Inflammatory macrophage treated with lipopolysaccharide for 4 hours (primary cell): ENCODE measurements around the gene TMA7B.
"Not testable (repeated sequence)": the region's sequence is repeated elsewhere in the genome, so short reads cannot be mapped to it uniquely, and the experiment has no call there.

Experiments used
- DNase-seq: peaks from one replicate; pipeline ENCODE4 v3.0.0-alpha.2; 2020

Gene TMA7B

DNA sequence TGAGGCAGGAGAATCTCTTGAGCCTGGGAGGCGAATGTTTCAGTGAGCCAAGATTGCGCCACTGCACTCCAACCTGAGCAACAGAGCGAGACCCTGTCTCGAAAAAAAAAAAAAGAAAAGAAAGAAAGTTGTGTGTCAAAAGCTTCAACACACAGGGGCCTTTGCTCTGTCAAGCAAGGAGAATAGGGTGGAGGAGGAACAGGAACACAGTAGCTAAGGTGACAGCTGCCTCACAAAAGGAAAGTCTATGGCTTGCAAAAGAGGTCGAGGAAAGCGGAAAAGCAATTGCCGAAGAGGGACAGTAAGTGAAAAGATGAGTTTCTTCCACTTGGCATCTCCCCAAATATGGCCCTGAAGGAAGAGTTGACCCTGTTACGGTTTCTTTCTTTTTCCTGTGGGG is 26.5 kb upstream of the TMA7B start:
- DNase-seq = no peak

DNA sequence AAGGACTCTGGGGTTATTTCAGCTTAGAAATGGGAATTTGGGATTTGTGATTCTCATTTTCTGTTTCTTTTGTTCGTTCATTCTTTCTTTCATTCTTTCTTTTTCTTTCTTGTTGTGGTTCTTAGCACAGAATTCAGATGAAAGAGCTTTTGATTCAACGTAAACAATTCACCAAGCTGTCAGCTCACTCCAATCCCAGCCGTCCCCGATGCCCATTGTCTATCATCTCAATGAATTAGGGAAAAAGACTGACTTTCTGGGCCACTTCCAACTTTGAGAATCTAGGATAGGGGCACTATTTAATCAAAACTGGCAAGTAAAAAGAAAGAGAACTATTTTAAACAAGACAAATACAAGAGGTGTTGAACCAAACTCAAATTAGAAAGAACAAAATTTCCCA is 25.1 kb upstream of the TMA7B start:
- no peak for DNase-seq

DNA sequence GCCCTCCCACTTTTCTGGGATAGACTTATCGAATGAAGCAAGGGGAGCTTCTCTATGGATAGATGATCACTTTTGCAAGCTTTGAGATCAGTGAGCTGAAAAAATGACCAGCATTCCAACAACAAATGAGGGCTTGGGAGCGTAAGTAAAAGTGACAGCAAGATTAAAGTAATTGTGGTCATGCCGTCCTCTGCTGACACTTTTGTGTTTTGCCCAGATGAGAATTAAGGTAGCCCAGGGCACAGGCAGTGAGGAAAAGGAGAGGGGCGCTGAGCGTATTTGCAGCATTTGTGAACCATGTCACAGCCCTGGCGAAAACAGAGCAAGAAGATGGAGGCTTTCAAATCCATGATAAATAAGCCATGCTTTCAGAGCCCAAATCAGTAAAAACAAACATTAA is 24.6 kb upstream of the TMA7B start:
- DNase-seq = no peak

DNA sequence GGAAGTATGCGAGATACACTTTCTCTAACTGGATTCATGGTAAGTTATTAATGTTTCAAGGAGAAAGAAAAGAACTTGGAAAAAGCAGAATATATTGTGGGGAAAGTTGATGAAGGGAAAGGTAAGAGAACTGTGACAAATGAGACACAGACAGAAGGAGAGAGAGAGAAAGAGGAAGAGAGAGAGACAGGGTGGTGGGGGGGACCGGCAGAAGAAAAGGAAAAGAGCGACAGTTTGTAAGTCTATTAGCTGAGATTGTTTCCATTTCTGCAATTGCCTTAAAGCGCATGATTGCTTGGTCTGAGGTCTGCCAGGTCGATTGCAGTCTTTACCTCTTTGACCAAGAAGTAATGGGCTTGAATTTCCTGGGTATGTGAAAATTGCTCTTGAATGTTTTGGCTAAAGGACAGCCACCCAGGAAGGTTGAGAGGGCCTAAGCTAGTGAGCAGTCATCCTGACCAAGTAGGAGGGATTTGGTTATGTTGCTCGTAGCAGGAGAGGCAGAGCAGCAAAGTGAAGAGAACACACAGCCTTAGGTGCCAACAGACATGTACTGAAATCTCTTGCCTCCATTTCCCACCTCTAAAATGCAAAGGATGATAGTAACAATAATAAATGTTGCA is 23.6 kb upstream of the TMA7B start:
- DNase-seq = no peak

DNA sequence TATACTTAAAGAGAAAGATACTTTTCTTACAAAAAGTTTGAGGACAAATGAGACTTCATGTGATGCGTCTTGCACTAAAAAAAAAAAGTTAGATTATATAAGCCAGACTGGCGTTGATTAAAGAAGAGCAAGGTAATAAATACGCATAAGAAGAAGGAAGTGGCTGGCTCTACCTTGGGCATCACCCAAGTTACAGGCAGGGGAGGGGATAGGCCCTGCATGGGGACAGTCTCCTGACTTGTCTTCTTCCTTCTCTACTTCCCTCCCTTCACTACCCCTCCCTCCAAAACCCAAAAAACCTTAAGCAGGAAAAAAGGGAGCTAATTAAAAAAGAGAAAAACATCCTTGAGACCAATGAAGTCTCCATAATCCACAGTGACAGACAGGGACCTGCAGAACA is 22.3 kb upstream of the TMA7B start:
- no peak for DNase-seq

DNA sequence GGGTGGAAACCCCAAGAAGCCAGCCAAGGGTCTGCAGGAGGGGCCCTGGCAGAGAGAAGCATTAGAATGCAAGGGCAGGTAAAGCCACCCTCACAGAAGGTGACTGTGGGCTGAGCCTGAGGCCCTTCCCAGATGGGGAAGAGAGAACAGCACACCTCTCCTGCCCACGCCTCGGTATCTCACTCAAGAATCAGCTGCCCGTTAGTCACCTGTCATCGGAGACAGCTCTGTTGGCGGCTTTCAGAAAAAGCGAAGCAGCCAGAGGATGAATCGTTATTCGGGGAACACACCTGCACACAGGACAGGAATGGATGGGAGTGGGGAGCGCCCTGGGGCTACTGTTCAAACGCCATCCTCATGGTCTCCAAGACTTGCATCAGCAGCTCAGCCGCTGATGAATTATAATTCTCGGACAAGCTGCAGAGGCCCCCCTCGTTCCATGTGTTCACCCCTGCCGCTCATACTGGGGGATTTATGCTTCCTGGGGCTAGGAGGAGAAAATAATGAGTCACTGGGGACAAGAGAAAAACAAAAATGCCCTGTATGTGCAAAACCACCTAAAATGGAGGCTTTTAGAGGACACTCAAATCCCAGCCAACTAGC is 21.6 kb upstream of the TMA7B start:
- no peak for DNase-seq

DNA sequence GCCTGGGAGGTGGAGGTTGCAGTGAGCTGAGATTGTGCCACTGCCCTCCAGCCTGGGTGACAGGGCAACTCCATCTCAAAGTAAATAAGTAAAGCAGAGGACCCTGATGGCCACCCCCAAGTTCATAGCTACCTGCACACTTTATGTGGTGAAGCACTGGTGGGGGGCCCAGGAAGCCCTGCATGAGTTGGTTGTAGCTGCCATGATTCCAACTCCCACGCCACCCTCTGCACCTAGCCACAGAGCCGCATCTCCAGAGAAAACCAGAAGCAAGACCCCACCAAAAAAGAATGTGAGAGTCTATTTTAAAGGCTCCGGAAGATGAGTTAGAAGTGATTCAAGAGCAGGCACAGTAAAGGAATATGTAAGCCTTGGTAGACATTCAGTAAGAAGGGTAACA is 20.4 kb upstream of the TMA7B start:
- DNase-seq = no peak

DNA sequence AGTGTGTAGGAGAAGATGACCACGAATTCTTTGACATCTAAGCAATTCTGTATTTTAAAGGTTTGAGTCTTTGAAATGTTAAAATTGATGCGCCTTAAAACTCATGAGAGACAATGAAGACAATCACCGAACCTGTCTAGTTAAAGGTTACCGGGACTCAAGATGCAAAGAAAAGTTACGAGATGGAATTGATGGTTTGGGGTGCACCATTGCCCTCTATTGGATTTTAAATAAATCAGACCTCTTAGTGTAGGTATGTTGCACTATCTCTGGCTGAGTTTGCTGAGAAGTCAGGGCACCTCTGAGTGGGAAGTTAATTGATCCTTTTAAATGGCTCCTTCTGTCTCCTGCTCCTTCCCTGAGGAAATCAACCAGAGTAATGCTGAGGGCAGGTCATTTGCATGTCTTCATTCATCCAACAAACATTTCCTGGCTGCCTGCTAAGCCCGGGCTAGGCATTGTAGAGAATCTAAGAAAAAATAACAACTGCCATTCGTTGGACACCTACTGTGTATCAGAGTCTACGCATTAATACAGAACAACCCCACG is 19.4 kb upstream of the TMA7B start:
- DNase-seq = no peak

DNA sequence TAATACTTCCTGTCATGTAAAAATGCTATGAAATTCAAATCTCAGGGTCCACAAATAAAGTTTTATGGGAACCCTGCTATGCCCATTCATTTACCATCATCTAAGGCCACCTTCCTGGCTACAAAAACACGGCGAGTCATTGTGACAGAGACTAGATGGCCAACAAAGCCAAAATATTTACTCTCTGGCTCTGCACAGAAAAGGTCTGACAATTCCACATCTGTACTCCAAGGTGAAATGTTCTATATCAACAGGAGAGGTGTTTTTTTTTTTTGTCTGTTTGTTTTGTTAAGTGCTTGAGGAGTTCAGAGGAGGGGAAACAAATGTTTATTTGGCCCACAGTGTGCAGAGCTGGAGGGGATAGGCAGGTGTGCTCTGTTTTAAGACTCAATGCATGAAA is 18.6 kb upstream of the TMA7B start:
- no peak for DNase-seq

DNA sequence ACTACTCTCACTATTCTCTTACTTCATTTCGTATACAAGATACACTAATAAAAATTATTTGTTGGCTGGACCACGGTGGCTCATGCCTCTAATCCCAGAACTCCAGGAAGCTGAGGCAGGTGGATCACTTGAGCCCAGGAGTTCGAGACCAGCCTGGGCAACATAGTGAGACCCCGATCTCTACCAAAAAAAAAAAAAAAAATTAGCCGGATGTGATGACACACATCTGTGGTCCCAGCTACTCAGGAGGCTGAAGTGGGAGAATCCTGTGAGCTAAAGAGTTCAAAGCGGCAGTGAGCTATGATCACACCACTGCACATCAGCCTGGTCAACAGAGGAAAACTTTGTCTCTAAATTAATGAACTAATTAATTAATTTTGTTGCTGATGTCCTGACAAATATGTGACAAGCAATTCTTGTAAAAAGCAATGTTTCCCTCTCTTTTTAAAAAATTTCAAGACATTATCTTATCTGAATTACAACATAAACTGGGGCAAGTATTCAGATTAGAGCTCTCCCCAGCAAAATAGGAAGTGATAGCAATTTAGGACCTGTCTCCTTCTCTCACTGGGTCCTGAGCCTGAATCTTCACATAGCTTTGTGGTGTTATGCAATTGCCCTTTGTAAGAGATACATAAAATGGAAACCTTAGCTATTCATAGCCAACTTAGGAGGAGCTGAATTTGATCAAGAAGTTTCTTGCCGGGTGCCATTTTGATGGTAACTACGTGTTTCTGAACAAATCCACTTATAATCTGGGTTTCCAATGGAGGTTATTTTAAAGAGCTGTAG is 17.6 kb upstream of the TMA7B start:
- peak; percentile 55 for DNase-seq

DNA sequence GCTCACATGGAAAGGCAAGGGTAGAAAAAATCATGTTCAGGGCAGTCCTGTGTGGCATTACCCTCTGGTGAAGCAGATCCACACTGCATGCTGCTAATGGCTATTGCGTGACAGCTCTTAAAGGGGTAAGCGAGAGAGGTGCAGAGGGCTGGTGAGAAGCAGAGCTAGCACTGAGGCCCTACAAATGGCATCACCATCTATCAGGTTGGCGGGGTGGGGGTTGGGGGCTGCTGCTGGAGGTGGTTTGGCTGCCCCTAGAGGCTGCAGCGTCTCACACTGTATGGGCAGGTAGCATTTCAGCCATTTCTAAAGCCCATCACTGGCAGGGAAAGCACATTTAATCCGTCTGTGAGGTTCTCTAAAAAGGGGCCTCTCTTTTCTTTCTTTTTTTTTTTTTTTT is 16.9 kb upstream of the TMA7B start:
- no peak for DNase-seq

DNA sequence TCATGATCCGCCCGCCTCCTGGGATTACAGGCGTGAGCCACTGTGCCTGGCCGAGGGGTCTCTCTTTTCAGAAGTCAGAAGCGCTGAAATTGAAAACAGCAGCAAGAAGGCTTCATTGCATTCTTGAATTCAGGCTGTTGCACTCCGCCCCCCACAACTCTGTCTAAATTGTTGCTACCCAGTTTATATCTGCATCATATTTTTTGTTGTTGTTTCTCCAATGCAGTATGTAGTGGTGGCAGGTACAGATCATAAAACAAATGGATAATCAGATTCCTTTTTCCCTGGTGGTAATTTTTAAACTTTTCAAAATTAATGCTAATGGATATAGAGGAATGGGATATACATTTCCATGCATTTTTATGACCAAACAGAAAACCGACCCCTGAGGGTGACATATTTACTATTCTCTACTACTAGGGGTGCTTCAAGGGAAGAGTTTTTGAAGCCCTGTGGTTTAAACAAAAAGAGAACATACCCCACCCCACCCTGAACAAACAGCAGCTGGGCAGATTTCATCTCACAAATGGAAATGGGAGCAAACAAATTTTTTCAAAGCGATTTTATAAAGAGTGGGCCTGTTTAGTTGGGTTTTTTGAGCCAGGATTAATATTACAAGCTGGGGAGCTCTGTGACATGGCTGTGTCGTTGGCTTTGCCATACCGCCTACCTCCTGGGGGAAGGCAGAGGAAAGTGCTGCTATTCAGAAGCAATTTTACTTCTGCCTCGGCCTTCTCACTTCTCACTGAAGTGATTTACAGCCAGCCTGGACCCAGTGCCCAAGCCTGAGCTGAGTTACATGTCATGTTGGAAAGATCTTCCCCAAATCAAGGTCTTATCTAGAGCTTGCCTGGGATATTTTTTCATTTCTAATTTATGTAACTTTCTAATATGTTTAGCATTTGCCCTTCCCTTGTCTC is 16.0 kb upstream of the TMA7B start:
- DNase-seq = no peak

DNA sequence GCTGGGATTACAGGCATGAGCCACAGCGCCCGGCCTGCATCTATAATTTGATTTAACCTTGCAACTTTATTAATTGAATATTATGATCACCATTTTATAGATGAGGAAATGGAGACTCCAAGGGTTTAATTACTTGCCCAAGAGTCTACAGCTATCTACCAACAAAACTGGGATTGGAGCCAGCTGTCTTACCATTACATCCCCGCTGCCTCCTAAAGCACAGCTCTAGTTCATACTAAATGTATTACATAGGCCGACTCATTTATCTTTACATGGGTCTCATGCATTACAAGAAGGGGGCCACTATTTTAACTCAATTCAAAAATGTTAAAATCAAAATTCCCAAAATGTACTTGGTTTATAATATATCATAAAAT is 14.1 kb upstream of the TMA7B start:
- DNase-seq = no peak

DNA sequence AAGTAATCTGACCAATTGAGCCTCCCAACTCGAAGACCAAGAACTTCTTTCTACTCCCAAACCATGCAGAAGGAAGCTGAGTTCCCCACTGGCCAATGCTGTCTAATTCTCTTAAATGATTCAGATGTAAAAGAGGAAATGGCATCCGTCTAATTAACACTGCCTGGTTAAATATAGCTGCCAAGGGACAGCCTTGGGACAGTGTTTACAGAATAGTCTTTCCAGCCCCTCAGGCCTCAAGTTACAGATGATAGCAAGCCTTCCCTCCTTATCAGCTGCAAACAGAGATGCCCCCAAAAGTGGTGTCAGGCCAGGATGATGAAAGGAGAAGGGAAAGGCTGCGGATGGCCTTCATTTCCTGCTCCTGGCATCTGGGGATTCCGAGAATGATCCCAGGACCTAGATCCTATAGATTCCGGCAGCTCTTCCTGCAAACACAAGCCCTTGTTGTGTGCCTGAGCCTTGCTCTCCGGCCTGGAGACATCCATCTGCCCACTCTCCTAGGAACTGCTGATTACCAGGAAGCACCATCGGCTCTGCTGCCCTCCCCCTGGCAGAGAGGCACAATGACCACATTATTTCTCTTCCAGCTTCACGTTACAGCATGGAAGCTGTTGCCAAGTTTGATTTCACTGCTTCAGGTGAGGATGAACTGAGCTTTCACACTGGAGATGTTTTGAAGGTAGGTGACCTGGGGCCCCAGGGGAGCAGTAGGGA is 13.5 kb upstream of the TMA7B start:
- peak; percentile 42 for DNase-seq

DNA sequence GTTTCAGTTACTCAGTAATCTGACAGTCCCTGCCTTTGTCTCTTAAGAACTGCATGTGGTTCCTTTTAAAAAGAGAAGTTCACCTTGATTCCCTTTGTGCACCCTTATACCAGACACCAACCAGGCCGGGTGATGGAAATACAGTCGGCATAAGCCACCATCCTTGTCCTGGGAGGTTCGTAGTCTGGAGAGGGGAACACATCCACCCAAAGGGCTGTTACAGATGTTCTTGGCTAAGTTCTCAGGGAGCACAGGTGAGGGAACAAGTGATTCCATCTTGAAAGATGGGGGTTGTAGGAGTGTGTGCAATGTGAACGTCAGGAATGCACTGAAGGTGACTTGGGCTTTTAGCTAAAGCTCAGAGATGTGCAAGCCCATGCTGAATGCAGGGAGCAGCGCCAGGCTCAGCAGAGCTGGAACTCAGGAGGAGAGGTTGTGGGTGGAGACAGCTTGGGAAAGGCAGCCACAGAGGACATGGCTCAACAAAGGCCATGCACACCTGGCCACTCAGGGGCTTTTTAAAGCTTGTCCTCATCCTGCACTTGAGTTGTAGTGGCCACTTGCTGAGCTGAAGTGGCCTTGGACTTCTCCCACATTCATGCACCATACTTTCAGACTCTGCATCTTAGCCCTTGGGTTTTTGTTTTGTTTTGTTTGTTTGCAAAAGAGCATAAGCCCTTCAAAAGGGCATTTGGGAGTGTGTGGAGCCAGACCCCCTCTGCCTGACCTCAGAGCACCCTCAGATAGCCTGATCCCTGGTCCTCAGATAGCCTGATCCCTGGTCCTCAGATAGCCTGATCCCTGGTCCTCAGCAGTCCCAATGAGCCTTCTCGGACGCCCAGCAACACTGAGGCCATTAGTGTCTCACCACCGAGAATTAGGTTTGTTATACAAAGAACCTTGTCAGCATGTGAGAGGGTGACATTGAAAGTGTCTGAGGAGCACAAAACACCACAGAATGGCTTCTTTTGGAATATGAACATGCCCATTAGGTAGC is 12.7 kb upstream of the TMA7B start:
- no peak for DNase-seq

DNA sequence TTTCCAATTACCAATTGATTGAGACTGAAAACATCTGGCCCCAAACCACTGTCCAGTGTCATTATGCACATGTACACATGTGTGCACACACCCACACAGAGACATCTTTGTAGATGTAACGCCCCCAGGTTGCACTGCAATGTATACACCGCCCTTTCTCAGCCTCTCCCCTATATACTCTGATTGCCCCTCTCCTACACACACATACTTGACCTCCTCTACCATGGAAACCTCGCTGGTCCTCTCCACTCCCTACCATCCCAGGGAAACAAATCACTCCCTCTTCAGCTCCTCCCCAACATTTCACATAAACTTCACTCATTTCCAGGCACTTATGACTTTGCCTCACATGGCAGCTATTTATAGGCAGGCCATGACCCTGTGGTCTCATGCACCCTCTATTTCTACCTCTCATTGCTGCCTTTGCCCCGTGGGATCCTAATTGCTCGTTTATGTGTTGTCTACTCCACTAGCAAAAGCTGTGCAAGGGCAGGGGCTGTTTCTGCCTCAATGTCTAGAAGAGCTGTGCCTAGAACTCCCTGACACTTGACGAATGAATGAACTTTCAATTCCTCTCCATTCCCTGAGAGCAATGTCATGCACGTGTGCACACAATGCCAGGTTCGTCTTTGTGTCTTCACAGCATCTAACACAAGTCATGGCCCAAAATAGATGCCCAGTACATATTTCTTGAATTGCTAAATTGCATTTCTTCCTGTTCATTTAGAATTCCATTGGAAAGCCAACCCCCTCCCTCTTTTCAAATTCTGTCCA is 10.0 kb upstream of the TMA7B start:
- DNase-seq = no peak

DNA sequence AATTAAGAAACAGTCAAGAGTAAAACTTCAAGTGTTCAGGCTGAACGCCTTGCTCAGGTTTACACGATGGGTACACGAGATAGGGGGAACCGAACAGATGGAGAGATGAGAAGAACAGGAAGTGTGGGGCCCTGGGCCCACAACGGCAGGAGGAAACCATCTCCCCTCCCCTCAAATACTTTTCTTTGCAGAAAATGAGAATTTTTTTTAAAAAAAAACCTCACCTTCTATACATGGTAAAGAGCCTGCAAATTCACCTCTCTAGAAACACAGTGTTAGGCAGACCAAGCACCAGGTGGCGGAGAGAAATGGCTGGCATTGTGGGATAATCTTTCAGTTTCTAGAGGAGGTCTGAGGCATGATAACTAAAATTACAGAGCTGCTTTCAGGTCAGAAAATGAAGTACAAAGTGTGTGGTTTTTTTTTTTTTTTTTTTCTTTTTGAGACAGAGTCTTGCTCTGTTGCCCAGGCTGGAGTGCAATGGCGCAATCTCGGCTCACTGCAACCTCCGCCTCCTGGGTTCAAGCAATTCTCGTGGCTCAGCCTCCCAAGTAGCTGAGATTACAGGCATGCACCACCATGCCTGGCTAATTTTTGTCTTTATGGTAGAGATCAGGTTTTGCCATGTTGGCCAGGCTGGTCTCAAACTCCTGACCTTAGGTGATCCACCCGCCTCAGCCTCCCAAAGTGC is 8.4 kb upstream of the TMA7B start:
- not testable (repeated sequence) for DNase-seq

DNA sequence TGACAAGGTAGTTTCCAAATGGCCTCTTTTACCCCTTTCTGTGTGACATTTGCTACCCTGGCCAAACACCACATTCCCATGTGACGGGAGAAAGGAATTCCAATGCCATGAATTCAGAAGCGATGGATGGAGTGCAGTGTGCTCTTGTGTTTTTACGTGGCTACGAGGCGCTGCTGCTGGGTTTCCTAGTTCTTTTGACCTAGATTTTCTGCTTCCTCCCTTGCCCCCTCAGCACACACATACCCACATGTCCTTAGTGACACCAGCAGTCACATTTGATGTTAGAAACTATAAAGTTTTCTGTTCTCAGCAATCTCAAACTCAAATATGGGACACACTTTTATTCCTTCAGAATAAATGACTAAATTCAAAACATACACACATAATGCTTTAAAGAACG is 7.8 kb upstream of the TMA7B start:
- no peak for DNase-seq

DNA sequence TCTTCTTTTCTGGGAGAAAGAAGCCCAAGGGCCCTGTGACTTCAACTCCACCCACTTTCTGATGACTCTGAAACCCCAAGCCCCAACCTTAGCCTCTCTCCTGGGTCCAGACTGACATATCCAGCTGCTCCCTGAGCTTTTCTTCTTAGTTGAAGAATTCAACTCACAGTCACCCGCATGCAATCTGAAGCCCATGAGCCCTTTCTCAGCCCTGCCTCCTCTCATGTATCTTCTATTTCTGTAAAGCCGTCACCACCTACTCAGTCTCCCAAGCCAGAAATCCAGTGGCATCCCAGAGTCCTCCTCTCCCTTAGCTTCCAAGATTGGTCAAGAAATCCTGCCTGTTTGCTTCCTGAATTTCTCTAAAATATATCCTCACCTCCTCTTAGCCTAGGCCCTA is 7.1 kb upstream of the TMA7B start:
- no peak for DNase-seq

DNA sequence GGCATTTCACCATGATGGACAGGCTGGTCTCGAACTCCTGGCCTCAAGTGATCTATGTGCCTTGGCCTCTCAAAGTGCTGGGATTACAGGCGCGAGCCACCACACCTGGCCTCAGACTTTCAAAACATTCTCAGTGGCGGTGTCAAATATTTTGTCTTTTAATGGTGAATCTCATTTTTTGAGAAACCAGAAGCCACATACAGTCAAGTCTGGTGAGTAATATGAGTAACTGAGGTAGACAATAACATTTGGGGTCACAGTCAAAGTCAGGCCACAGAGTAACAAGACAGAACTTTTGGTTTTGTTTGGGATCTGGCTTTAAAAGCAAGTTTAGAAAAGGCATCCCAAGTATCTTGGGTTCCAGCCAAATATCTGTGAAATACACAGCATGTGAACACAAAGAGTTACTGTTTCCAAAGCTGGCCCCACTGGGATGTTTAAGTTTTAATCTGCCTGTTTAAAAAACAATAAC is 5.6 kb upstream of the TMA7B start:
- DNase-seq = no peak
